ENCODE measurements around the gene RBCK1. TPM values are rescaled to one million over a fixed set of nuclear protein-coding genes. Genes with fewer than 3 reads are reported as not detected.
"Not testable (repeated sequence)": the region's sequence is repeated elsewhere in the genome, so short reads cannot be mapped to it uniquely, and the experiment has no call there.

The RBCK1 gene
- total and polyA plus RNA-seq, 2 of the 4 experiments (the other 2 are of a cell fraction): 29.9 to 84.2 TPM

GRCh38 chr20:452021-452420, 43.9 kb downstream of the RBCK1 start:
- H4K91ac ChIP-seq (ENCODE audit: insufficient read depth, low read depth, low read length); H2BK5ac ChIP-seq (ENCODE audit: low read depth, low read length, poor library complexity, severe bottlenecking); H3K27me3 ChIP-seq (ENCODE audit: control insufficient read depth, insufficient read depth, low read length); H3K23ac ChIP-seq (ENCODE audit: low read depth, low read length); H2BK20ac ChIP-seq (ENCODE audit: low read depth, low read length); intact Hi-C loops (cut with micrococcal nuclease); DNase-seq; H3K27ac ChIP-seq (ENCODE audit: insufficient read depth, low read length); H3K9me3 ChIP-seq (ENCODE audit: control insufficient read depth, insufficient read depth, low read length); H2AFZ ChIP-seq (replicated peaks; ENCODE audit: low read length, poor library complexity); H3K4ac ChIP-seq (ENCODE audit: low read depth, low read length); H3K14ac ChIP-seq (replicated peaks; ENCODE audit: low read depth, low read length); ATAC-seq (ENCODE audit: low read depth); H3K4me3 ChIP-seq (ENCODE audit: insufficient read depth, low read depth, low read length); H2BK120ac ChIP-seq (ENCODE audit: low read depth, low read length); BruUV-seq (replicated peaks); H3K18ac ChIP-seq (ENCODE audit: low read depth, low read length); POLR2A ChIA-PET (ENCODE audit: unreplicated experiment); H2AK5ac ChIP-seq (ENCODE audit: low read depth, low read length); H4K5ac ChIP-seq (ENCODE audit: low read depth, low read length); H3K36me3 ChIP-seq (ENCODE audit: control insufficient read depth, insufficient read depth, low read length); in situ Hi-C loops (cut with MboI; ENCODE audit: low sequenced_read_pairs); H3K9ac ChIP-seq (ENCODE audit: low read depth, low read length); dilution Hi-C loops (cut with HindIII; ENCODE audit: low sequenced_read_pairs, unreplicated experiment); H3K56ac ChIP-seq (ENCODE audit: extremely low read depth, insufficient read depth, low read length); H2BK15ac ChIP-seq (ENCODE audit: low read depth, low read length); CTCF ChIA-PET; H3K4me2 ChIP-seq (ENCODE audit: low read depth, low read length); H4K8ac ChIP-seq (ENCODE audit: low read depth in 2 of 2, low read length in 2 of 2); H3K4me1 ChIP-seq (ENCODE audit: control insufficient read depth, insufficient read depth, low read length); H2AK9ac ChIP-seq (replicated peaks; ENCODE audit: low read depth, low read length, poor library complexity): not testable (repeated sequence)
- Histone ChIP-seq H3K9me1 (ENCODE audit: insufficient read depth, low read length) (peaks cover 15% of the 10 kb centered on the region), H3K79me1 (ENCODE audit: low read depth in 1 of 2, low read length in 2 of 2) (peaks cover 13 to 58% of the 10 kb centered on the region in 2 experiments), H4K20me1 (ENCODE audit: insufficient read depth, low read length) (peaks cover 76% of the 10 kb centered on the region)
- WGBS, 2 experiments (ENCODE audit: extremely low coverage in 2 of 2, insufficient read length in 1 of 2): no CpG with 5 or more reads among the region's 11 CpGs

All from IMR-90 (cell line).